Measurements from ENCODE around the gene CORIN.
"Not testable (repeated sequence)": the region's sequence is repeated elsewhere in the genome, so short reads cannot be mapped to it uniquely, and the experiment has no call there.

The CORIN gene

GRCh38 chr4:47762376-47763266 is 75.2 kb downstream of the CORIN start:
- DNase-seq: no peak

- DNase-seq: not testable (repeated sequence)
Observed at GRCh38 chr4:47753316-47753715, 84.6 kb downstream of the CORIN start.

GRCh38 chr4:47752214-47752613 is 85.7 kb downstream of the CORIN start:
- no peak for DNase-seq

GRCh38 chr4:47750788-47751187 is 87.1 kb downstream of the CORIN start:
- DNase-seq: no peak

- no peak for DNase-seq
Observed at GRCh38 chr4:47749858-47750257, 88.0 kb downstream of the CORIN start.

GRCh38 chr4:47749060-47749459 is 88.8 kb downstream of the CORIN start:
- no peak for DNase-seq

- DNase-seq: no peak
Observed at GRCh38 chr4:47747846-47748494, 89.9 kb downstream of the CORIN start.

- DNase-seq: no peak
Observed at GRCh38 chr4:47747211-47747610, 90.7 kb downstream of the CORIN start.

GRCh38 chr4:47746122-47746521 is 91.7 kb downstream of the CORIN start:
- DNase-seq: no peak

GRCh38 chr4:47744843-47745382 is 93.0 kb downstream of the CORIN start:
- no peak for DNase-seq

GRCh38 chr4:47744253-47744652 is 93.6 kb downstream of the CORIN start:
- no peak for DNase-seq

- no peak for DNase-seq
Observed at GRCh38 chr4:47741200-47741599, 96.7 kb downstream of the CORIN start.

GRCh38 chr4:47737326-47737725 is 100.5 kb downstream of the CORIN start:
- DNase-seq: no peak

GRCh38 chr4:47736555-47736954 is 101.3 kb downstream of the CORIN start:
- DNase-seq: no peak

GRCh38 chr4:47736146-47736545 is 101.7 kb downstream of the CORIN start:
- no peak for DNase-seq

- DNase-seq: no peak
Observed at GRCh38 chr4:47733302-47734175, 104.3 kb downstream of the CORIN start.

- DNase-seq: no peak
Observed at GRCh38 chr4:47731182-47731581, 106.7 kb downstream of the CORIN start.

GRCh38 chr4:47729131-47729680 is 108.7 kb downstream of the CORIN start:
- DNase-seq: no peak

- no peak for DNase-seq
Observed at GRCh38 chr4:47721892-47722575, 115.8 kb downstream of the CORIN start.

- no peak for DNase-seq
Observed at GRCh38 chr4:47721485-47721884, 116.4 kb downstream of the CORIN start.

GRCh38 chr4:47720787-47721186 is 117.1 kb downstream of the CORIN start:
- no peak for DNase-seq

GRCh38 chr4:47719576-47719975 is 118.3 kb downstream of the CORIN start:
- DNase-seq: no peak
